ENCODE results near the gene HRK.

DNA sequence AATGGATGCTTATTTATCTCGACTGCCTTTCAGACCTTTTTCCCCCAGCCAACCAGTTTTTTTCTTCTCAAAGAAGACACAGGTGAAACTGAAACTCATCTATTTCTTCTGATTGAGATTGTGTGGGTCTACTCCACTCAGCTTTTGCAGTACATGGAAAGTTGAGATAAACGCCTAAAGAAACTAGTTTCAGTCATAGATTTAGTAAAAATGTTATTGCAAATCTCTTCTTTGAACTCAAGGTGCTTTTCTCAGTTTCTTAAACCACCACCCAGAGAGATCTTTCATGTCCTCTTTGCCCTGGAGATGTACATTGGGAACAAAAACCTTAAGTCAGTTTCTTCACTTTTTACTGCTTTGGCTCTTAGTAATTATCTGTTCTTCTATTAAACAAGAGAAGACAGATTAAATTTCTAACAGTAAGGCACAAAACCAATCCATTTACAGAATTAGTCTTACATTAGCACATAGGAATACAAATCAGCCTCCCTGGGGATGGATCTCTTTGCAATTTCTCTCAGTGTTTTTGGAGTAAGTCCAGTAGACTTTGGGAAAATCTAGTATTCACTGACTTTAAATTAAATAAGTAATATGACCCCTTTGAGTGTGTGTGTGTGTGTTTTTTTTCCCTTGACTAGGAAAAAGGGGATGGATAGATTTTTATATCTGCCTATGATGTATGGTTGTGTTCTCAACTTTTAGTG, 41.1 kb upstream of the HRK start:
- no peak for TF ChIP-seq CTCF (IDR thresholded peaks at IDR 0.05; ENCODE audit: low read depth, low read length)
- no peak for TF ChIP-seq EZH2phosphoT487 (IDR thresholded peaks at IDR 0.05; ENCODE audit: low read depth)
